ENCODE data around the gene GNLY. TPM values are rescaled to one million over a fixed set of nuclear protein-coding genes. Genes with fewer than 3 reads are reported as not detected.
"Not testable (repeated sequence)": the region's sequence is repeated elsewhere in the genome, so short reads cannot be mapped to it uniquely, and the experiment has no call there.

Gene GNLY
- total RNA-seq, 5 donors from 2014 or later (not counting 1 experiment from before 2014, with no cell fraction given) = 17.3 to 377 (median 82.9) TPM

DNA sequence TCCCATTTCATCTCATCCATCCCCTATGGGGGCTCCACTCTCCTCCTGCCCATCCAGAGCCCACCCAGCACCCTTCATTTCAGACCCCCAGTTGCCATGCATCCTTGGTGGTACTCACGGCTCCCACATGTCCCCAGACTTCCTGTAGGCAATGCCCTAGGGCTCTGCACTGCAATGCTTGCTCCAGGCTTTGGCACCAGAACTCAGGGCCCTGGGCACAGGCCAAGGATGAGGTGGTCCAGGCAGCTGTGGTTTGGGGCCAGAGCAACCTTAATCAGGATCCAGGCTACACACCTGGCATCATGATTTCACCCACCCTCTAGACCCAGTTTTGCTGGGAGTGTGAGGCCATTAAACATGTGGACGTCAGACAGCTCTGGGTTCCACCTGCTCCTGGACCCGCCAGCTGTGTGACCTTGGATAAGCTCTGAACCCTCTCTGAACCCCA, 26.6 kb upstream of the GNLY start:
- DNase-seq = no peak
- no peaks in the 10 kb centered on the region for H3K4me1 Mint-ChIP-seq
- CTCF ChIA-PET = interaction anchor here in 1 of 2 donors (0.6 kb wide), 1 partner anchor 61 kb away, joined by 3 read pairs; no protein-coding TSS in a partner anchor
- no peak overlapping the region for H3K27ac Mint-ChIP-seq
- no peaks in the 10 kb centered on the region for H3K4me1 ChIP-seq (ENCODE audit: control insufficient read depth in 1 of 2, extremely low read depth in 1 of 2, insufficient read depth in 2 of 2, low read length in 2 of 2)
- H3K4me3 Mint-ChIP-seq = no peak overlapping the region
- WGBS (ENCODE audit: insufficient coverage) = 84% methylated on average over 2 of the region's 3 CpGs
- no peaks in the 10 kb centered on the region for H3K9me3 ChIP-seq
- H3K36me3 Mint-ChIP-seq = no peaks in the 10 kb centered on the region
- H3K9me3 Mint-ChIP-seq = no peaks in the 10 kb centered on the region
- no peak overlapping the region for H3K27ac ChIP-seq (ENCODE audit: low read length)
- peaks cover 0 to 2% of the 10 kb centered on the region in 2 donors for H3K27me3 Mint-ChIP-seq
- POLR2A ChIA-PET = no interaction called here
- peaks cover 0 to 24% of the 10 kb centered on the region in 2 experiments for H3K27me3 ChIP-seq (replicated peaks in 1 of 2; ENCODE audit: control insufficient read depth in 2 of 2, extremely low read depth in 1 of 2, insufficient read depth in 2 of 2, low read length in 1 of 2)
- H3K36me3 ChIP-seq (ENCODE audit: control insufficient read depth in 2 of 2, extremely low read depth in 1 of 2, insufficient read depth in 1 of 2, low read length in 1 of 2) = no peaks in the 10 kb centered on the region
- ATAC-seq (replicated peaks in 1 of 4) = no peak
- no peak overlapping the region for H3K4me3 ChIP-seq (ENCODE audit: control insufficient read depth in 1 of 2, extremely low read depth in 1 of 2, low read length in 1 of 2)

DNA sequence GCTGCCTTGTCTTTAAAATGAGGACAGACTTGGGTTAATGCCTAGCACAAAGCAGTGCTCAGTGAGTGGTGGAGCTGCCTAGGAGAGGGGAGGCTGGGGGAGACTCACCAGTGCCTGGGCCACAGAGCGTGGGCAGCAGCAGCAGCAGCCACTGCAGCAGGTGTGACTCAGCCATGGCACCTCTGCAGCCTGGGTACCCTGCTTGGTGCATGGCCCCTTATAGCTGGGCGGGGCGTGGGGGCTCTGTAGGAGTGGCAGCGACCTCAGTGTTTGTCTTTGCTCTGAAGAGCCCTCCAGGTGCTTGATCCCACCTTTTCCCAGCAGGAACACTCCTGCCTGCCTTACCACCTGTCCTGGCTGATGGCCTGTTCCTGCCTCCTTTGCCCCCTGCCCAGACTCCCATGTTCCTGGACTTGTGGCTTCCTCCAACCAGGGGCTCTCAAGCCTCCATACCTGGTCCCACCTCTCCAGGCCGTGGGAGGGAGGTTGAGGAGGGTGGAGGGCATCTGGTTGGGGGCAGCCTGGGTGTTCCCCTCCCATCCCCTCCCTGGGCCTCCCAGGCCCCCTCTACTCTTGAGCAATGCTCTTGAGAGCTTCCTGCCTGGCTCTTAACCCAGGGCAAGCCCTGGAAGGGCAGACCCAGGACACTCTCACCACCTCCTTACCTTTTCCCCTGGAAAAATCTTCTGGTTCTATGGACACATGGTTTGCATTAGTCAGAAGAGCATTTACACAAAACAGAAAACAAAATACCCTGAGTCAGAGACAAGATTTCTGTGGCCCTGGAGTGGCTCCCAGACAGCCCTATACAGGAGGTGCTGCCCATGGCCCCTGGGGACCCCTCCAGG, 25.9 kb upstream of the GNLY start, which contains the start of gene SFTPB:
SFTPB (minus strand) TSS at position 191 of the 848 bp plus-strand sequence; CDS start at position 175, 16 bp downstream.
- Mint-ChIP-seq H3K4me1 (no peaks in the 10 kb centered on the region), H3K9me3 (no peaks in the 10 kb centered on the region), H3K4me3 (no peak within 1 kb of the TSS), H3K27ac (no peak within 1 kb of the TSS), H3K36me3 (no peaks in the 10 kb centered on the region), H3K27me3 (peaks cover 0 to 2% of the 10 kb centered on the region in 2 donors)
- H3K9me3 ChIP-seq = no peaks in the 10 kb centered on the region
- no peak for ATAC-seq (replicated peaks in 1 of 4)
- H3K27me3 ChIP-seq (replicated peaks in 1 of 2; ENCODE audit: control insufficient read depth in 2 of 2, extremely low read depth in 1 of 2, insufficient read depth in 2 of 2, low read length in 1 of 2) = peaks cover 0 to 24% of the 10 kb centered on the region in 2 experiments
- H3K27ac ChIP-seq (ENCODE audit: low read length) = no peak within 1 kb of the TSS
- DNase-seq = no peak
- CTCF ChIA-PET = interaction anchor here in 1 of 2 donors (0.6 kb wide), 1 partner anchor 61 kb away, joined by 3 read pairs; no protein-coding TSS in a partner anchor
- H3K36me3 ChIP-seq (ENCODE audit: control insufficient read depth in 2 of 2, extremely low read depth in 1 of 2, insufficient read depth in 1 of 2, low read length in 1 of 2) = no peaks in the 10 kb centered on the region
- no peaks in the 10 kb centered on the region for H3K4me1 ChIP-seq (ENCODE audit: control insufficient read depth in 1 of 2, extremely low read depth in 1 of 2, insufficient read depth in 2 of 2, low read length in 2 of 2)
- WGBS (ENCODE audit: insufficient coverage) = 82% methylated on average over 3 of the region's 5 CpGs
- H3K4me3 ChIP-seq (ENCODE audit: control insufficient read depth in 1 of 2, extremely low read depth in 1 of 2, low read length in 1 of 2) = no peak within 1 kb of the TSS
- POLR2A ChIA-PET = no interaction called here

DNA sequence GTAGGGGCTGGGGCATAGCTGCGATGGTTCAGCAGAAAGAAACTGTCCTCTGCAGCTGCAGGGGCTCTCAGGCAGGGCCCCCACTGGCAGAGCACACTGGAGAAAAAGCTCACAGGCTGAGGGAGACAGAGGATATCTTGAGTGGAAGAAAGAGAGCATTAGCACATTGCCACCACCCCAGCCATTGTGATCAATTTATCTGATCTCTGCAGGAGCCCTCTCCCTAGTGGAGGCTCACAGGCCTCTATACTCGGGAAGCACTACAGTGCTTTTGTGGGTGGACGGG, 25.4 kb upstream of the GNLY start:
- ATAC-seq (replicated peaks in 1 of 4) (no peak), DNase-seq (no peak)
- H3K27me3 Mint-ChIP-seq = peaks cover 0 to 2% of the 10 kb centered on the region in 2 donors
- ChIA-PET CTCF (interaction anchor here in 1 of 2 donors (0.6 kb wide), 1 partner anchor 13 kb away, joined by 3 read pairs; no protein-coding TSS in a partner anchor), POLR2A (no interaction called here)
- H3K27ac ChIP-seq (ENCODE audit: low read length) = no peak overlapping the region
- peaks cover 0 to 24% of the 10 kb centered on the region in 2 experiments for H3K27me3 ChIP-seq (replicated peaks in 1 of 2; ENCODE audit: control insufficient read depth in 2 of 2, extremely low read depth in 1 of 2, insufficient read depth in 2 of 2, low read length in 1 of 2)
- H3K4me1 Mint-ChIP-seq = no peaks in the 10 kb centered on the region
- no peak overlapping the region for H3K4me3 ChIP-seq (ENCODE audit: control insufficient read depth in 1 of 2, extremely low read depth in 1 of 2, low read length in 1 of 2)
- no peak overlapping the region for H3K4me3 Mint-ChIP-seq
- WGBS (ENCODE audit: insufficient coverage) = 93% methylated on average over 2 of the region's 3 CpGs
- H3K4me1 ChIP-seq (ENCODE audit: control insufficient read depth in 1 of 2, extremely low read depth in 1 of 2, insufficient read depth in 2 of 2, low read length in 2 of 2) = no peaks in the 10 kb centered on the region
- no peaks in the 10 kb centered on the region for H3K36me3 ChIP-seq (ENCODE audit: control insufficient read depth in 2 of 2, extremely low read depth in 1 of 2, insufficient read depth in 1 of 2, low read length in 1 of 2)
- H3K9me3 Mint-ChIP-seq = no peaks in the 10 kb centered on the region
- H3K27ac Mint-ChIP-seq = no peak overlapping the region
- H3K36me3 Mint-ChIP-seq = no peaks in the 10 kb centered on the region
- no peaks in the 10 kb centered on the region for H3K9me3 ChIP-seq

DNA sequence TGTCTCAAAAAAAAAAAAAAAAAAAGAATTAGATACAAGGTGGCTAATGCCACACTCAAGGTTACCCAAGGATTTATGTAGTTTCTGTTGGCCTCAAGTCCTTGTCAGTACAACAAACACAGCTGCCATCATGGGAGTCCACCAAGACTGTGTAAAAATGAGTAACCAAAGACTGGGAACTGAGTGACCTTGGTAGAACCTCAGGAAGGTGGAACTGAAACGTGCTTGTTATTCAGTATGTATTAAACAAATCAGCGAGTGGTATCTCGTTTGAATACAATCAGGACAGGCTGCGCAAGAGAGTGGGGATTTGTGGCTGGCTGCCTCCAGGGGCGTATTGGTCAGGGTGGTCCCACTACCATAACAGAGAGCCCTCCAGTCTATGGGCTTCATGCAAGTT, 24.6 kb upstream of the GNLY start:
- Mint-ChIP-seq H3K9me3 (no peaks in the 10 kb centered on the region), H3K27me3 (peaks cover 0 to 2% of the 10 kb centered on the region in 2 donors), H3K27ac (no peak overlapping the region), H3K36me3 (no peaks in the 10 kb centered on the region), H3K4me3 (no peak overlapping the region), H3K4me1 (no peaks in the 10 kb centered on the region)
- 65% methylated on average over 2 of the region's 5 CpGs for WGBS (ENCODE audit: insufficient coverage)
- POLR2A ChIA-PET = no interaction called here
- no peak overlapping the region for H3K27ac ChIP-seq (ENCODE audit: low read length)
- peaks cover 0 to 24% of the 10 kb centered on the region in 2 experiments for H3K27me3 ChIP-seq (replicated peaks in 1 of 2; ENCODE audit: control insufficient read depth in 2 of 2, extremely low read depth in 1 of 2, insufficient read depth in 2 of 2, low read length in 1 of 2)
- no peak overlapping the region for H3K4me3 ChIP-seq (ENCODE audit: control insufficient read depth in 1 of 2, extremely low read depth in 1 of 2, low read length in 1 of 2)
- DNase-seq = no peak
- no peaks in the 10 kb centered on the region for H3K4me1 ChIP-seq (ENCODE audit: control insufficient read depth in 1 of 2, extremely low read depth in 1 of 2, insufficient read depth in 2 of 2, low read length in 2 of 2)
- ATAC-seq (replicated peaks in 1 of 4) = no peak
- CTCF ChIA-PET = interaction anchor here (0.6 kb wide), 2 partner anchors 10 to 12 kb away, joined by 3 to 4 read pairs; no protein-coding TSS in a partner anchor
- no peaks in the 10 kb centered on the region for H3K9me3 ChIP-seq
- H3K36me3 ChIP-seq (ENCODE audit: control insufficient read depth in 2 of 2, extremely low read depth in 1 of 2, insufficient read depth in 1 of 2, low read length in 1 of 2) = no peaks in the 10 kb centered on the region

DNA sequence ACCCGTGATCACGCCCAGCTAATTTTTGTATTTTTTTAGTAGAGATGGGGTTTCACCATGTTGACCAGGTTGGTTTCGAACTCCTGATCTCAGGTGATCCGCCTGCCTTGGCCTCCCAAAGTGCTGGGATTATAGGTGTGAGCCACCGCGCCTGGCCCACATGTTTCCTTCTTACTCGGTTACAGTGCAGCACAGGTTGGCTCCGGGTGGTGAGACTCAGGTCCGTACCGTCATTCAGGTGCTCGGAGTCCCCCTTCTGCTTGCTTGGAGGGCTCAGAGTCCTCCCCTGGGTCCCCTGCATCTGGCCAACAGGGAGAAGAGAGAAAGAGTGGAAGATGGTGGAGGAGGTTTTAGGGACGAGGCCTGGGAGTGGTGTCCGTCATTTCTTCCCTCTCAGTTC, 23.7 kb upstream of the GNLY start:
- H3K9me3 ChIP-seq; ATAC-seq (replicated peaks in 1 of 4); DNase-seq; CTCF ChIA-PET; H3K36me3 ChIP-seq (ENCODE audit: control insufficient read depth in 2 of 2, extremely low read depth in 1 of 2, insufficient read depth in 1 of 2, low read length in 1 of 2); H3K4me3 Mint-ChIP-seq; H3K4me3 ChIP-seq (ENCODE audit: control insufficient read depth in 1 of 2, extremely low read depth in 1 of 2, low read length in 1 of 2); H3K9me3 Mint-ChIP-seq; H3K27me3 Mint-ChIP-seq; H3K4me1 Mint-ChIP-seq; H3K27ac ChIP-seq (ENCODE audit: low read length); POLR2A ChIA-PET; H3K36me3 Mint-ChIP-seq; H3K4me1 ChIP-seq (ENCODE audit: control insufficient read depth in 1 of 2, extremely low read depth in 1 of 2, insufficient read depth in 2 of 2, low read length in 2 of 2); H3K27ac Mint-ChIP-seq: not testable (repeated sequence)
- peaks cover 0 to 24% of the 10 kb centered on the region in 2 experiments for H3K27me3 ChIP-seq (replicated peaks in 1 of 2; ENCODE audit: control insufficient read depth in 2 of 2, extremely low read depth in 1 of 2, insufficient read depth in 2 of 2, low read length in 1 of 2)
- WGBS (ENCODE audit: insufficient coverage) = 92% methylated on average over 5 of the region's 13 CpGs

DNA sequence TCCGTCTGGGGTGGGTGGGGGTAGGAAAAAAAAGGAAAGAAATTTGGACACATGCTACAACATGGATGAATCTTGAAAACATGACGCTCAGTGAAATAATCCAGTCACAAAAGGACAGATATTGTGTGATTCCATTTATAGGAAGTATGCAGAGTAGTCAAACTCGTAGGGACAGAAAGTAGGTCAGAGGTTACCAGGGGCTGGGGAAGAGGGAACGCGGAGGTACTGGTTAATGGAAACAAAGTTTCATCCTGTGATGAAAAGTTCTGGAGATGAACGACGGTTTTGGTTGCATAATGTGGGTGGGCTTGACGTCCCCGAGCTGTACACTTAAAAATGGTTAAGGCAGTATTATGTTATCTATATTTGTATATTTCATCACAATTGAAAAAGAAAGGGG, 21.7 kb upstream of the GNLY start:
- no peaks in the 10 kb centered on the region for H3K4me1 Mint-ChIP-seq
- ATAC-seq (replicated peaks in 1 of 4) (no peak), DNase-seq (no peak)
- POLR2A ChIA-PET = no interaction called here
- H3K27ac Mint-ChIP-seq = no peak overlapping the region
- CTCF ChIA-PET = no interaction called here
- no peaks in the 10 kb centered on the region for H3K36me3 Mint-ChIP-seq
- no peaks in the 10 kb centered on the region for H3K36me3 ChIP-seq (ENCODE audit: control insufficient read depth in 2 of 2, extremely low read depth in 1 of 2, insufficient read depth in 1 of 2, low read length in 1 of 2)
- no peak overlapping the region for H3K4me3 Mint-ChIP-seq
- peaks cover 0 to 2% of the 10 kb centered on the region in 2 donors for H3K27me3 Mint-ChIP-seq
- H3K4me3 ChIP-seq (ENCODE audit: control insufficient read depth in 1 of 2, extremely low read depth in 1 of 2, low read length in 1 of 2) = no peak overlapping the region
- no peaks in the 10 kb centered on the region for H3K9me3 Mint-ChIP-seq
- 79% methylated on average over 5 of the region's 9 CpGs for WGBS (ENCODE audit: insufficient coverage)
- H3K27me3 ChIP-seq (replicated peaks in 1 of 2; ENCODE audit: control insufficient read depth in 2 of 2, extremely low read depth in 1 of 2, insufficient read depth in 2 of 2, low read length in 1 of 2) = peaks cover 0 to 13% of the 10 kb centered on the region in 2 experiments
- no peaks in the 10 kb centered on the region for H3K4me1 ChIP-seq (ENCODE audit: control insufficient read depth in 1 of 2, extremely low read depth in 1 of 2, insufficient read depth in 2 of 2, low read length in 2 of 2)
- H3K9me3 ChIP-seq = no peaks in the 10 kb centered on the region
- no peak overlapping the region for H3K27ac ChIP-seq (ENCODE audit: low read length)
